ENCODE results near the gene RIPOR1. TPM values are rescaled to one million over a fixed set of nuclear protein-coding genes. Genes with fewer than 3 reads are reported as not detected.

The RIPOR1 gene
- total RNA-seq, 2 donors from 2014 or later: 98.0 to 101 TPM

GRCh38 chr16:67546091-67546501 lies 17.5 kb downstream of the RIPOR1 start:
- H3K27me3 ChIP-seq (replicated peaks; ENCODE audit: insufficient read depth): no peaks in the 10 kb centered on the region
- H3K4me3 ChIP-seq: no peak overlapping the region
- DNase-seq (ENCODE audit: low spot score) (no peak), ATAC-seq (ENCODE audit: insufficient number of reproducible peaks, low FRiP score, low read depth) (no peak)
- H3K9me3 ChIP-seq: no peaks in the 10 kb centered on the region
- no peak overlapping the region for H3K27ac ChIP-seq
- H3K4me1 ChIP-seq (ENCODE audit: control insufficient read depth in 1 of 2, low read depth in 2 of 2): peaks cover 0 to 9% of the 10 kb centered on the region in 2 donors
- peaks cover 53% of the 10 kb centered on the region for H3K36me3 ChIP-seq
- TF ChIP-seq, protein P1, sequence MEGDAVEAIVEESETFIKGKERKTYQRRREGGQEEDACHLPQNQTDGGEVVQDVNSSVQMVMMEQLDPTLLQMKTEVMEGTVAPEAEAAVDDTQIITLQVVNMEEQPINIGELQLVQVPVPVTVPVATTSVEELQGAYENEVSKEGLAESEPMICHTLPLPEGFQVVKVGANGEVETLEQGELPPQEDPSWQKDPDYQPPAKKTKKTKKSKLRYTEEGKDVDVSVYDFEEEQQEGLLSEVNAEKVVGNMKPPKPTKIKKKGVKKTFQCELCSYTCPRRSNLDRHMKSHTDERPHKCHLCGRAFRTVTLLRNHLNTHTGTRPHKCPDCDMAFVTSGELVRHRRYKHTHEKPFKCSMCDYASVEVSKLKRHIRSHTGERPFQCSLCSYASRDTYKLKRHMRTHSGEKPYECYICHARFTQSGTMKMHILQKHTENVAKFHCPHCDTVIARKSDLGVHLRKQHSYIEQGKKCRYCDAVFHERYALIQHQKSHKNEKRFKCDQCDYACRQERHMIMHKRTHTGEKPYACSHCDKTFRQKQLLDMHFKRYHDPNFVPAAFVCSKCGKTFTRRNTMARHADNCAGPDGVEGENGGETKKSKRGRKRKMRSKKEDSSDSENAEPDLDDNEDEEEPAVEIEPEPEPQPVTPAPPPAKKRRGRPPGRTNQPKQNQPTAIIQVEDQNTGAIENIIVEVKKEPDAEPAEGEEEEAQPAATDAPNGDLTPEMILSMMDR (IDR thresholded peaks at IDR 0.05): no peak

- H3K4me3 ChIP-seq: no peak overlapping the region
- no peak for DNase-seq (ENCODE audit: low spot score)
- peaks cover 45% of the 10 kb centered on the region for H3K36me3 ChIP-seq
- no peaks in the 10 kb centered on the region for H3K9me3 ChIP-seq
- H3K27ac ChIP-seq: peak overlapping the region in 1 of 2 donors; percentile 52
- no peaks in the 10 kb centered on the region for H3K27me3 ChIP-seq (replicated peaks; ENCODE audit: insufficient read depth)
- TF ChIP-seq, protein P1 (IDR thresholded peaks at IDR 0.05): peak; percentile 93
- H3K4me1 ChIP-seq (ENCODE audit: control insufficient read depth in 1 of 2, low read depth in 2 of 2): peaks cover 0 to 9% of the 10 kb centered on the region in 2 donors
- ATAC-seq (ENCODE audit: insufficient number of reproducible peaks, low FRiP score, low read depth): no peak
Observed at GRCh38 chr16:67546761-67547422, 18.3 kb downstream of the RIPOR1 start.

GRCh38 chr16:67547423-67548264 lies 19.0 kb downstream of the RIPOR1 start:
- ATAC-seq (ENCODE audit: insufficient number of reproducible peaks, low FRiP score, low read depth) (no peak), DNase-seq (ENCODE audit: low spot score) (no peak)
- TF ChIP-seq, protein P1 (IDR thresholded peaks at IDR 0.05): no peak
- Histone ChIP-seq H3K9me3 (no peaks in the 10 kb centered on the region), H3K27ac (peak overlapping the region in 1 of 2 donors; percentile 28), H3K27me3 (replicated peaks; ENCODE audit: insufficient read depth) (no peaks in the 10 kb centered on the region), H3K4me3 (no peak overlapping the region), H3K36me3 (peaks cover 42% of the 10 kb centered on the region), H3K4me1 (ENCODE audit: control insufficient read depth in 1 of 2, low read depth in 2 of 2) (peaks cover 0 to 9% of the 10 kb centered on the region in 2 donors)

DNA sequence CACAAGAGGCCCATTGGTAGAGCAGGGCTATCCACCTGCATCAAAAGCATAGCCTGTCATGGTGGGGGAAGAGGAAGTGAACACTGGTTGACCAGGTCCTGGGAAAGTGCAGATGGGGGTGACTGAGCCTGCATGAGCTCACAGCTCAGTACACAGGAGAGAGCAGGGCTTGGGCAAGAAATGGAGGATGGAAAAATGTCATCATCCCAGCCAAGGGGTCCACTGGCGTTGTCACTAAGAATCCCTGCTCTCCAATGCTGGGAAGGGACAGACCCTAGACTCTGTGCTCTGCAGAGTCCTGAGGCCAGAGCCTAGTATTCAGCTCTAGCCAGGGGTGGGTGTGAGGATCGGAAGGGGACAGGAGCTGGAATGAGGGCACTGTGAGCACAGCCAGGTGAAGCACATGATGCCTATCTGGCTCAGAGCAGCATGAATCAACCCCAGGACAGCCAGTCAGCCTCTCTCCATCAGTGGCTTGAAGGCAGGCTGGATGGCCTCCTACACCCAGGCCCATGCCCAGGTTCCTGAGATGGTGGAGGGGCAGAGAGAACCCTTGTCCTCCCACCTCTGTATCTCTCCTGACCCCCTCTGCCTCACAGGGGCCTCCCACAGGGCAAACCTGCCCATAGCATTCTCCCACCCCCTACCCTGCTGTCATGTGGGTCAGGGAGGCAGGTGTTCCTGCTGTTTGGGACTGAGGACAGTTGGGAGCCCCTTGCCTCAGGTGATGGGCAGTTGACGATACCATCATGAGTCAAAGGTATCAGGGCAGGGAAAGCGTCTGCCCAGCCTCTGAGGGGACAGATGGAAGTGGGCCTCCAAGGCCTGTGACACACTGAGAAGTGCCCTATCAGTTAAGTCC lies 19.9 kb downstream of the RIPOR1 start:
- Histone ChIP-seq H3K9me3 (no peaks in the 10 kb centered on the region), H3K27ac (no peak overlapping the region), H3K36me3 (peaks cover 33% of the 10 kb centered on the region), H3K4me1 (ENCODE audit: control insufficient read depth in 1 of 2, low read depth in 2 of 2) (peaks cover 0 to 9% of the 10 kb centered on the region in 2 donors), H3K27me3 (replicated peaks; ENCODE audit: insufficient read depth) (no peaks in the 10 kb centered on the region), H3K4me3 (no peak overlapping the region)
- DNase-seq (ENCODE audit: low spot score): no peak
- no peak for ATAC-seq (ENCODE audit: insufficient number of reproducible peaks, low FRiP score, low read depth)
- TF ChIP-seq, protein P1 (IDR thresholded peaks at IDR 0.05): no peak
